Mammary epithelial cell (primary cell): ENCODE data around the gene CHST12.

ENCODE experiments used
- EZH2 ChIP-seq: IDR thresholded peaks from 2 replicates; pipeline ENCODE4 v1.6.1; 2012; ENCODE audit warnings: low read length, inconsistent platforms, borderline replicate concordance
- TF ChIP-seq, protein P1 (sequence below), 2 donors: IDR thresholded peaks in 1 of 2; conservative IDR thresholded peaks in 1 of 2; 2 replicates each; pipeline ENCODE4 v1.5.1; 2011 to 2012; ENCODE audit warnings: inconsistent platforms in 2 of 2, low read length in 2 of 2, mild to moderate bottlenecking in 2 of 2, control low read depth in 1 of 2, low read depth in 1 of 2; ENCODE audit not compliant: insufficient read depth in 1 of 2; ENCODE audit errors: extremely low read depth in 1 of 2

GRCh38 chr7:2379821-2380450 is 23.5 kb upstream of the CHST12 start:
- no peak for TF ChIP-seq EZH2
- TF ChIP-seq, protein P1, sequence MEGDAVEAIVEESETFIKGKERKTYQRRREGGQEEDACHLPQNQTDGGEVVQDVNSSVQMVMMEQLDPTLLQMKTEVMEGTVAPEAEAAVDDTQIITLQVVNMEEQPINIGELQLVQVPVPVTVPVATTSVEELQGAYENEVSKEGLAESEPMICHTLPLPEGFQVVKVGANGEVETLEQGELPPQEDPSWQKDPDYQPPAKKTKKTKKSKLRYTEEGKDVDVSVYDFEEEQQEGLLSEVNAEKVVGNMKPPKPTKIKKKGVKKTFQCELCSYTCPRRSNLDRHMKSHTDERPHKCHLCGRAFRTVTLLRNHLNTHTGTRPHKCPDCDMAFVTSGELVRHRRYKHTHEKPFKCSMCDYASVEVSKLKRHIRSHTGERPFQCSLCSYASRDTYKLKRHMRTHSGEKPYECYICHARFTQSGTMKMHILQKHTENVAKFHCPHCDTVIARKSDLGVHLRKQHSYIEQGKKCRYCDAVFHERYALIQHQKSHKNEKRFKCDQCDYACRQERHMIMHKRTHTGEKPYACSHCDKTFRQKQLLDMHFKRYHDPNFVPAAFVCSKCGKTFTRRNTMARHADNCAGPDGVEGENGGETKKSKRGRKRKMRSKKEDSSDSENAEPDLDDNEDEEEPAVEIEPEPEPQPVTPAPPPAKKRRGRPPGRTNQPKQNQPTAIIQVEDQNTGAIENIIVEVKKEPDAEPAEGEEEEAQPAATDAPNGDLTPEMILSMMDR (conservative IDR thresholded peaks at IDR 0.05 in 1 of 2, IDR thresholded peaks at IDR 0.05 in 1 of 2; ENCODE audit: extremely low read depth in 1 of 2, insufficient read depth in 1 of 2, low read depth in 1 of 2, low read length in 2 of 2), result no peak
